RWPE1 (cell line): ENCODE measurements around the gene TUB.

ENCODE experiments used
- CTCF ChIA-PET: fragments of 350-600 bp; sonication (Branson Sonifier 250); formaldehyde crosslinking; extraction: SDS; loops from one replicate; lab custom pipeline; 2021; lab: Yijun Ruan, JAX
- POLR2A ChIA-PET: fragments of 400-600 bp; formaldehyde crosslinking; extraction: SDS; loops from one replicate; lab custom pipeline; 2020; ENCODE audit warnings: antibody characterized with exemption; ENCODE audit not compliant: low non-redundant PET; lab: Yijun Ruan, JAX
- DNase-seq: peaks from one replicate; pipeline ENCODE4 v3.0.0; 2012; ENCODE audit warnings: low spot score
- H3K27ac ChIP-seq: fragments of 450-650 bp; 2 replicates; pipeline ENCODE4 v1.5.1; 2017
- TF ChIP-seq, protein P1 (sequence below): fragments of 450-650 bp; conservative IDR thresholded peaks from 2 replicates; pipeline ENCODE4 v1.5.1; 2017; ENCODE audit warnings: low read depth, mild to moderate bottlenecking

The TUB gene

DNA sequence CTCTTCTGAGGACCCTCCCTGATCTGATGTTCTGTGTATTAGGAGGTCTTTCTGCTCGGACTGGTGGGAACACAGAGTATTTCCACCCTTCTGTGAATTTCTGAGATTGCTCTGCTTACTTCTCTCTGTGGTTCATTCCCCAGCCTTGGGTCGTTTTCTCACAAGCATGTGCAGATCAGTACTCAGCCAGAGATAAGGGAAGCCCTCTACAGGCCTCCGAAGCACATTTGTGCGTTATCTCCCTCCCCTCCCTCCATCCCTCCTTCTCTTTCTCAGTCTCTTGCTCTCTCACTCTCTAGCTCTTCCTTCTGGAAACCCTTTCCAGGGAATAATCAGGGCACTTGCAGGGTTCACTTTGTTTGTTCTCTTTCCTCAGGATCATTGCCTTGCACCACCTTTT, 35.2 kb upstream of the TUB start:
- no peak for DNase-seq
- POLR2A ChIA-PET, result interaction anchor here (0.6 kb wide), 1 partner anchor 183 kb away, joined by 4 read pairs; no protein-coding TSS in a partner anchor
- TF ChIP-seq, protein P1, sequence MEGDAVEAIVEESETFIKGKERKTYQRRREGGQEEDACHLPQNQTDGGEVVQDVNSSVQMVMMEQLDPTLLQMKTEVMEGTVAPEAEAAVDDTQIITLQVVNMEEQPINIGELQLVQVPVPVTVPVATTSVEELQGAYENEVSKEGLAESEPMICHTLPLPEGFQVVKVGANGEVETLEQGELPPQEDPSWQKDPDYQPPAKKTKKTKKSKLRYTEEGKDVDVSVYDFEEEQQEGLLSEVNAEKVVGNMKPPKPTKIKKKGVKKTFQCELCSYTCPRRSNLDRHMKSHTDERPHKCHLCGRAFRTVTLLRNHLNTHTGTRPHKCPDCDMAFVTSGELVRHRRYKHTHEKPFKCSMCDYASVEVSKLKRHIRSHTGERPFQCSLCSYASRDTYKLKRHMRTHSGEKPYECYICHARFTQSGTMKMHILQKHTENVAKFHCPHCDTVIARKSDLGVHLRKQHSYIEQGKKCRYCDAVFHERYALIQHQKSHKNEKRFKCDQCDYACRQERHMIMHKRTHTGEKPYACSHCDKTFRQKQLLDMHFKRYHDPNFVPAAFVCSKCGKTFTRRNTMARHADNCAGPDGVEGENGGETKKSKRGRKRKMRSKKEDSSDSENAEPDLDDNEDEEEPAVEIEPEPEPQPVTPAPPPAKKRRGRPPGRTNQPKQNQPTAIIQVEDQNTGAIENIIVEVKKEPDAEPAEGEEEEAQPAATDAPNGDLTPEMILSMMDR, result no peak
- no peak overlapping the region for H3K27ac ChIP-seq
- CTCF ChIA-PET, result no interaction called here

DNA sequence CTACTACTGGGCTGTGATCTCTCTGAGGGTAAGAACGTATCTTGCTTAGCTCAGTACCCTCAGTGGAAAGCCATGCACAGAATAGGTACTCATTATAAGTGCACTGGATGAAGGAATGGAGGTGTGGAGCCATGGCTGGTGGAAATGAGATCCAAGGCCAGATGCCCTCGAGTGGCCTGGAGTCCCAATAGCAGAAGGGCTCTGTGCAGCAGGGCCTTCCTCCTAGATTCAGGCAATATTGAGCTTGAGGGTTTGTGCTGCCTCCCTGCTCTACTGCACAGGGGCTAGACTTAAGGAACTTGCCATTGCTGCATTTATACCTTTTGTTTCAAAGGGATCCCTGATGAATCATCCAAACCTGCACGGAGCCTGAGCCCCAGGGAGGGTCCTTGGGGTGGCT, 33.6 kb upstream of the TUB start:
- ChIA-PET POLR2A (no interaction called here), CTCF (interaction anchor here (0.6 kb wide), 1 partner anchor 40 kb away, joined by 4 read pairs; no protein-coding TSS in a partner anchor)
- DNase-seq, result no peak
- no peak overlapping the region for H3K27ac ChIP-seq
- TF ChIP-seq, protein P1, result no peak

DNA sequence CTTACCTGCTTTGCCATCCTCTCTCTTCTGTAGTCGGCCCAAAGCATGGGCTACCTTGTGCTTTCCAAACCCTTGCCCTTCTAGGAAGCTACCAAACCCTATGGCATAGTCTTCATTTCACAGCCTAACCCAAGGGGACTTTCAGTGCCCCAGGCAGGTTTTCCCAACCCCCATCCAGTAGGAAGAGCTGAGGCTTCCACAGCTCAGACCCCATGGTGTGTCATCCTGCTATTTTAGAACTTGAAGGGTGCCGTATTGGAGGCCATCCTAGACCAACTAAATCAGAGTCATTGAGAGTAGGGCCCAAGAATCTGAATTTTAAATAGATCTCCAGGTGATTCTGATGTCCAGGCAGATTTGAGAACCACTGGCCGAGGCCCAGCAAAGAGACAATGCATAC, 31.9 kb upstream of the TUB start:
- no peak for DNase-seq
- no peak overlapping the region for H3K27ac ChIP-seq
- CTCF ChIA-PET, result interaction anchor here (1.0 to 1.1 kb wide), 2 partner anchors 16 to 42 kb away, joined by 4 read pairs; no protein-coding TSS in a partner anchor
- POLR2A ChIA-PET, result no interaction called here
- TF ChIP-seq, protein P1, result no peak

DNA sequence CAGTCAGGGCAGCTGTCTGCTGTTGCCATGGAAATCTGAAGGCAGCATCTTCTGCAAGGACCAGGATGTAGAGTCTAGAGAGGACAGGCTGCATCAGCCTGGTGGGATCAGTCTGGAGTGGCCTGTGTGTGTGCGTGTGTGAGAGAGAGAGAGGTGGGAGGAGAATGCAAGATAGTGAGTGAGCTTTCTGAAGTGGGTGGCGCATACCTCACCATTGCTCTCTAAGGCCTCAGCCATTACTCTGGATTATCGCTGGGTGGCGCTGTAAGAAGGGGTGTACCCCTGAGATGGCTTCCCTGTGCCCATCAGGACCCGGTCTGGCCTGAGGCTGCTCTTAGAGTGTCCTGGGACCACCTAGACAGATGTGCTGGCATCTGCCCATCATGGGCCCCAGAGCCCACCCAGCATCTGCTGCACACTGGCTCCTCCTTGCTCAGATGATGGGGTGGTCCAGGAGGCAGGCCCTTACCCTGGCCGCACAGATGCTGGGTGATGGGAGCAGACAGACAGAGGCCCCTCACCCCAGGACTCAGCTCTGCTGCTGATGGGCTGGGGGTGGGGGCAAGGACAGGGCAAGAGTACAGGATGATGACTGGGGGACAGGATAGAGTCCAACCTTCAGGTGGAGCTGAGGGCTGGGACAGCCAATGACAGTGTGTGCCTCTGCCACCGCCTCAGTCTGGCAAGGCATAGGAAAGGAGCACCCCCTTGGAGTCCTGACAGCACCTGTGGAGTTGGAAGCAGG, 25.7 kb upstream of the TUB start:
- ChIA-PET CTCF (interaction anchor here (0.8 kb wide), 1 partner anchor 44 kb away, joined by 5 read pairs; no protein-coding TSS in a partner anchor), POLR2A (no interaction called here)
- H3K27ac ChIP-seq, result no peak overlapping the region
- no peak for DNase-seq
- TF ChIP-seq, protein P1, result no peak

DNA sequence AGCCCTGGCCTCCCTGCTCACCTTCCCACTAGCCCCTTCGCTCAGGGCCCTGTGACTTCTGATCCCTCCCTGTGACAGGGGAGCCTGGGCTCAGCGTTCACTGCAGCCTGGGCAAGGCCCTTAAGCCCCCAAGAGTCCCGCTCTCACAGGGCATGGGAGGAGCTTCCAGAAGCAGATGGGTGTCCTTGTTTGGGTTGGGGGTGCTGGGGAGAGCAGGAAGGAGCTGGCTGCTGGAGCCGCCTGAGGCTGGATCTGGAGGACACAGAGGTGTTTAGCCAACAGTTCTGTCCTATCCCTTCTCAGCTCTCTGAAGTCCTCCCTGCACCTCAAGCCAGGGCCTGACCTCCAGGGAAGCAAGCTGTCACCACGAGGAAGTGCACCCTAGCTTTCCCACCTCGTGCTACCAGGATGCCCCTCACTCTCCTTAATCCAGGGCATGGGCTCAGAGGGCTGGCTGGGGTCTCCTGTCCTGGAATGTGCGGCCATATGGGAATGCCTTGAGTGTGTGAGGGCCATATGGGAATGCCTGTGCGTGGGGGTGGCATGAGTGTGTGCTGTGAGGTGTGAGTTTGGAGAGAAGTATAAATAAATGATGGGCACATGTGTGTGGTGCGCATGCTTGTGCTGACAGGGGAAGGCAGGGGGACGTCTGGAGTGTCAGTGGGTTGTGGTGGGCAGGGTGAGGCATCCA, 25.0 kb upstream of the TUB start:
- ChIA-PET CTCF (interaction anchor here (0.8 kb wide), 1 partner anchor 43 kb away, joined by 5 read pairs; no protein-coding TSS in a partner anchor), POLR2A (no interaction called here)
- TF ChIP-seq, protein P1, result no peak
- DNase-seq, result no peak
- no peak overlapping the region for H3K27ac ChIP-seq

DNA sequence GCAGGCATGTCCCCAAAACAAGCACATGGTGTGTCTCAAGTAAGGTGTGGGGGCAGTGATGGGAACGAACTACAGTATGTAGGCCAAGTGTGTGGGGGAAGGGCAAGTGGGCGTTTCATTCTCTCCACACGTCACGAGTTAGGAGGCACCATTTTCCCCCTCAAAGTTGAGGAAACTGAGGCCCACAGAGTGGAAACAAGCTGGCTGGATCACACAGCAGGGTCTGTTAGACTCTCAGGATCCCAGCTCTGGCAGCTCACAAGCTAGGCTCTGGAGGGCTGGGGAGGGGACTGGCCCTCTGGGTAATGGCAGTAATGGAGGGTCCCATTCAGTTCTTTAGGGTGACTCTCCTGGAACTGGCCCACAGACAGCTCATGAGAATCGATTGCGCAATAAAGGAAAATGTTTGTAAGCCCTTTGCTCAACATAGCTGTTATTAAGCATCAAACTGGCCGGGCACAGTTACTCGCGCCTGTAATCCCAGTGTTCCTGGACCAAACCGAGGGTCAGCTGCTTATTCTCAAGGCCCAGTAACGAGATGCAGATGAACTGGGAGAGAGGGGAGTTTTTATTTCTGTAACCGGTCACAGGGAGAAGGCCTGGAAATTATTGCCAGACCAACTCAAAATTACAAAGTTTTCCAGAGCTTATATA, 24.1 kb upstream of the TUB start:
- ChIA-PET POLR2A (no interaction called here), CTCF (interaction anchor here (0.8 kb wide), 1 partner anchor 35 kb away, joined by 3 read pairs; no protein-coding TSS in a partner anchor)
- TF ChIP-seq, protein P1, result no peak
- no peak overlapping the region for H3K27ac ChIP-seq
- DNase-seq, result no peak
